ENCODE results near the gene TM9SF1. TPM values are rescaled to one million over a fixed set of nuclear protein-coding genes. Genes with fewer than 3 reads are reported as not detected.

The TM9SF1 gene
- total and polyA plus RNA-seq, 2 of the 13 experiments (the other 11 are each of a cell fraction or from before 2014, with no cell fraction given), result 83.2 to 110 TPM

GRCh38 chr14:24215495-24216344 is 20.5 kb upstream of the TM9SF1 start, which contains the start of gene MDP1 (continued):
- TF ChIP-seq BRD4 (CRISPR knock-in tag; IDR thresholded peaks at IDR 0.05) (peak; percentile 100), ZNF678 (CRISPR knock-in tag; IDR thresholded peaks at IDR 0.05) (peak; percentile 68), CENPT (CRISPR knock-in tag; IDR thresholded peaks at IDR 0.05; ENCODE audit: low read depth) (peak; percentile 95), ZNF205 (CRISPR knock-in tag; IDR thresholded peaks at IDR 0.05) (peak; percentile 98), HIC2 (CRISPR knock-in tag; IDR thresholded peaks at IDR 0.05; ENCODE audit: low read depth) (peak; percentile 89; the same call in 1 of the 2 replicates), SAP130 (CRISPR knock-in tag; IDR thresholded peaks at IDR 0.05; ENCODE audit: low read depth) (peak; percentile 99), ZNF260 (CRISPR knock-in tag; IDR thresholded peaks at IDR 0.05; ENCODE audit: borderline replicate concordance, low read depth) (0 out of 2 replicates have a peak, but pooled peaks have one; percentile 76), ZNF576 (CRISPR knock-in tag; IDR thresholded peaks at IDR 0.05) (peak; percentile 95), EZH2 (conservative IDR thresholded peaks at IDR 0.05; ENCODE audit: low read depth, low read length) (no peak), ZNF773 (CRISPR knock-in tag; IDR thresholded peaks at IDR 0.05; ENCODE audit: borderline replicate concordance) (peak; percentile 96; the same call in 1 of the 2 replicates), FOXA3 (CRISPR knock-in tag; IDR thresholded peaks at IDR 0.05) (peak; percentile 92), FOXK1 (CRISPR knock-in tag; IDR thresholded peaks at IDR 0.05; ENCODE audit: borderline replicate concordance, low read depth) (peak; percentile 99), KAT8 (CRISPR knock-in tag; IDR thresholded peaks at IDR 0.05) (peak; percentile 98), ZNF451 (CRISPR knock-in tag; IDR thresholded peaks at IDR 0.05) (peak; percentile 95), TEF (CRISPR knock-in tag; IDR thresholded peaks at IDR 0.05) (peak; percentile 71), ZNF616 (CRISPR knock-in tag; IDR thresholded peaks at IDR 0.05; ENCODE audit: low read depth) (peak; percentile 95), HNRNPK (IDR thresholded peaks at IDR 0.05; ENCODE audit: low read depth, low read length, poor library complexity, severe bottlenecking) (peak; percentile 55), ZNF724P (CRISPR knock-in tag; IDR thresholded peaks at IDR 0.05; ENCODE audit: borderline replicate concordance) (peak; percentile 95), ATF2 (CRISPR knock-in tag; IDR thresholded peaks at IDR 0.05) (peak; percentile 98), CBFB (CRISPR knock-in tag; IDR thresholded peaks at IDR 0.05) (peak; percentile 97)
- TF ChIP-seq, protein P1, sequence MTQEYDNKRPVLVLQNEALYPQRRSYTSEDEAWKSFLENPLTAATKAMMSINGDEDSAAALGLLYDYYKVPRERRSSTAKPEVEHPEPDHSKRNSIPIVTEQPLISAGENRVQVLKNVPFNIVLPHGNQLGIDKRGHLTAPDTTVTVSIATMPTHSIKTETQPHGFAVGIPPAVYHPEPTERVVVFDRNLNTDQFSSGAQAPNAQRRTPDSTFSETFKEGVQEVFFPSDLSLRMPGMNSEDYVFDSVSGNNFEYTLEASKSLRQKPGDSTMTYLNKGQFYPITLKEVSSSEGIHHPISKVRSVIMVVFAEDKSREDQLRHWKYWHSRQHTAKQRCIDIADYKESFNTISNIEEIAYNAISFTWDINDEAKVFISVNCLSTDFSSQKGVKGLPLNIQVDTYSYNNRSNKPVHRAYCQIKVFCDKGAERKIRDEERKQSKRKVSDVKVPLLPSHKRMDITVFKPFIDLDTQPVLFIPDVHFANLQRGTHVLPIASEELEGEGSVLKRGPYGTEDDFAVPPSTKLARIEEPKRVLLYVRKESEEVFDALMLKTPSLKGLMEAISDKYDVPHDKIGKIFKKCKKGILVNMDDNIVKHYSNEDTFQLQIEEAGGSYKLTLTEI (CRISPR knock-in tag; conservative IDR thresholded peaks at IDR 0.05), result no peak
- TF ChIP-seq, protein P2, sequence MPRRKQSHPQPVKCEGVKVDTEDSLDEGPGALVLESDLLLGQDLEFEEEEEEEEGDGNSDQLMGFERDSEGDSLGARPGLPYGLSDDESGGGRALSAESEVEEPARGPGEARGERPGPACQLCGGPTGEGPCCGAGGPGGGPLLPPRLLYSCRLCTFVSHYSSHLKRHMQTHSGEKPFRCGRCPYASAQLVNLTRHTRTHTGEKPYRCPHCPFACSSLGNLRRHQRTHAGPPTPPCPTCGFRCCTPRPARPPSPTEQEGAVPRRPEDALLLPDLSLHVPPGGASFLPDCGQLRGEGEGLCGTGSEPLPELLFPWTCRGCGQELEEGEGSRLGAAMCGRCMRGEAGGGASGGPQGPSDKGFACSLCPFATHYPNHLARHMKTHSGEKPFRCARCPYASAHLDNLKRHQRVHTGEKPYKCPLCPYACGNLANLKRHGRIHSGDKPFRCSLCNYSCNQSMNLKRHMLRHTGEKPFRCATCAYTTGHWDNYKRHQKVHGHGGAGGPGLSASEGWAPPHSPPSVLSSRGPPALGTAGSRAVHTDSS (CRISPR knock-in tag; conservative IDR thresholded peaks at IDR 0.05), result peak; percentile 99
